Measurements from ENCODE around the gene RNF121. TPM values are rescaled to one million over a fixed set of nuclear protein-coding genes. Genes with fewer than 3 reads are reported as not detected.

The RNF121 gene
- total and polyA plus RNA-seq, 2 of the 4 experiments (the other 2 are of a cell fraction): 43.4 to 88.7 TPM

- H3K14ac ChIP-seq (replicated peaks; ENCODE audit: low read depth, low read length): no peak overlapping the region
- H4K5ac ChIP-seq (ENCODE audit: low read depth, low read length): no peak overlapping the region
- POLR2A ChIA-PET (ENCODE audit: unreplicated experiment): no interaction called here
- no peak overlapping the region for H2BK20ac ChIP-seq (ENCODE audit: low read depth, low read length)
- in situ Hi-C loops (cut with MboI; ENCODE audit: low sequenced_read_pairs): no loop called here
- no peak overlapping the region for H3K23ac ChIP-seq (ENCODE audit: low read depth, low read length)
- no peak overlapping the region for H3K56ac ChIP-seq (ENCODE audit: extremely low read depth, insufficient read depth, low read length)
- CTCF ChIA-PET: interaction anchor here (0.7 to 1.1 kb wide), 3 partner anchors 12 to 25 kb away, joined by 3 to 5 read pairs (median 4); no protein-coding TSS in a partner anchor
- H3K27me3 ChIP-seq (ENCODE audit: control insufficient read depth, insufficient read depth, low read length): no peaks in the 10 kb centered on the region
- H2BK120ac ChIP-seq (ENCODE audit: low read depth, low read length): no peak overlapping the region
- no peak overlapping the region for H3K4ac ChIP-seq (ENCODE audit: low read depth, low read length)
- no peak overlapping the region for H3K4me2 ChIP-seq (ENCODE audit: low read depth, low read length)
- no peak overlapping the region for H2AK5ac ChIP-seq (ENCODE audit: low read depth, low read length)
- TF ChIP-seq NFE2L2 (IDR thresholded peaks at IDR 0.05; ENCODE audit: low read depth, low read length): no peak
- no peak for TF ChIP-seq BHLHE40 (IDR thresholded peaks at IDR 0.05; ENCODE audit: low read depth, low read length)
- TF ChIP-seq RCOR1 (IDR thresholded peaks at IDR 0.05; ENCODE audit: insufficient replicate concordance, low read length): no peak
- TF ChIP-seq FOS (IDR thresholded peaks at IDR 0.05; ENCODE audit: low read depth, low read length): no peak
- TF ChIP-seq CTCF (conservative IDR thresholded peaks at IDR 0.05; ENCODE audit: low read depth, low read length): no peak
- no peak for TF ChIP-seq POLR2A (IDR thresholded peaks at IDR 0.05; ENCODE audit: low read depth, low read length)
- TF ChIP-seq MAZ (IDR thresholded peaks at IDR 0.05; ENCODE audit: borderline replicate concordance, low read depth, low read length): no peak
- TF ChIP-seq RAD21 (IDR thresholded peaks at IDR 0.05; ENCODE audit: low read length): no peak
- no peak for TF ChIP-seq CHD1 (IDR thresholded peaks at IDR 0.05; ENCODE audit: low read depth, low read length)
- no peak for TF ChIP-seq SMC3 (IDR thresholded peaks at IDR 0.05; ENCODE audit: low read depth, low read length)
- TF ChIP-seq ELK1 (IDR thresholded peaks at IDR 0.05; ENCODE audit: borderline replicate concordance, low read depth, low read length): no peak
- DNase-seq (no peak), ATAC-seq (ENCODE audit: low read depth) (no peak)
- no peak overlapping the region for H2BK5ac ChIP-seq (ENCODE audit: low read depth, low read length, poor library complexity, severe bottlenecking)
- intact Hi-C loops (cut with micrococcal nuclease): no loop called here
- no peak overlapping the region for H3K18ac ChIP-seq (ENCODE audit: low read depth, low read length)
- H2BK15ac ChIP-seq (ENCODE audit: low read depth, low read length): no peak overlapping the region
- H4K20me1 ChIP-seq (ENCODE audit: insufficient read depth, low read length): peaks cover 26% of the 10 kb centered on the region
- 100% methylated on average over 1 of the region's 10 CpGs; no CpG with 5 or more reads in 1 of the 2 experiments for WGBS, 2 experiments (ENCODE audit: extremely low coverage in 2 of 2, insufficient read length in 1 of 2)
- H2AFZ ChIP-seq (replicated peaks; ENCODE audit: low read length, poor library complexity): no peak overlapping the region
- H3K79me1 ChIP-seq (ENCODE audit: low read depth in 1 of 2, low read length in 2 of 2): peaks cover 3 to 16% of the 10 kb centered on the region in 2 experiments; a peak in 2 of 4 replicates
- peaks cover 50% of the 10 kb centered on the region for H3K36me3 ChIP-seq (ENCODE audit: control insufficient read depth, insufficient read depth, low read length)
- H4K91ac ChIP-seq (ENCODE audit: insufficient read depth, low read depth, low read length): no peak overlapping the region
- peak overlapping the region; percentile 35 for H2AK9ac ChIP-seq (replicated peaks; ENCODE audit: low read depth, low read length, poor library complexity)
- H3K9me1 ChIP-seq (ENCODE audit: insufficient read depth, low read length): peaks cover 7% of the 10 kb centered on the region
- H4K8ac ChIP-seq (ENCODE audit: low read depth in 2 of 2, low read length in 2 of 2): no peak overlapping the region
- H3K4me3 ChIP-seq (ENCODE audit: insufficient read depth, low read depth, low read length): no peak overlapping the region
- no peak overlapping the region for H3K27ac ChIP-seq (ENCODE audit: insufficient read depth, low read length)
- no peak overlapping the region for H3K9ac ChIP-seq (ENCODE audit: low read depth, low read length)
- H3K4me1 ChIP-seq (ENCODE audit: control insufficient read depth, insufficient read depth, low read length): peaks cover 6% of the 10 kb centered on the region
- H3K9me3 ChIP-seq (ENCODE audit: control insufficient read depth, insufficient read depth, low read length): no peaks in the 10 kb centered on the region
- dilution Hi-C loops (cut with HindIII; ENCODE audit: low sequenced_read_pairs, unreplicated experiment): no loop called here
- no TSS peak for BruUV-seq (replicated peaks)
These were observed 71.5 kb downstream of the RNF121 start for GRCh38 chr11:72000202-72000867.
